ENCODE measurements around the gene IKBKE.

- TF ChIP-seq POLR2A (IDR thresholded peaks at IDR 0.05; ENCODE audit: borderline replicate concordance, extremely low read depth, insufficient read depth, insufficient read length) (no peak), EZH2 (IDR thresholded peaks at IDR 0.05) (no peak), CTCF (IDR thresholded peaks at IDR 0.05 in 2 of 3, conservative IDR thresholded peaks at IDR 0.05 in 1 of 3; ENCODE audit: borderline replicate concordance in 1 of 3, insufficient read depth in 1 of 3, low read depth in 2 of 3, low read length in 2 of 3) (no peak), RAD21 (IDR thresholded peaks at IDR 0.05; ENCODE audit: low read depth) (no peak), REST (IDR thresholded peaks at IDR 0.05; ENCODE audit: low read depth) (no peak)
Observed at GRCh38 chr1:206446688-206447421, 23.4 kb upstream of the IKBKE start.
